NCI-H2081 (cell line): ENCODE measurements around the gene SEMA4D.
A peak's percentile ranks its signal among the peaks of the same experiment; 100 is the strongest.
"Not testable (repeated sequence)": the region's sequence is repeated elsewhere in the genome, so short reads cannot be mapped to it uniquely, and the experiment has no call there.

Source experiments
- DNase-seq, 2 experiments: peaks; one replicate each; lab custom pipeline; 2025; lab: John Stamatoyannopoulos, UW

SEMA4D gene

GRCh38 chr9:89352874-89353649 lies 144.9 kb downstream of the SEMA4D start:
- DNase-seq: no peak

- no peak for DNase-seq
Measured at GRCh38 chr9:89352451-89352850, 145.5 kb downstream of the SEMA4D start.

DNA sequence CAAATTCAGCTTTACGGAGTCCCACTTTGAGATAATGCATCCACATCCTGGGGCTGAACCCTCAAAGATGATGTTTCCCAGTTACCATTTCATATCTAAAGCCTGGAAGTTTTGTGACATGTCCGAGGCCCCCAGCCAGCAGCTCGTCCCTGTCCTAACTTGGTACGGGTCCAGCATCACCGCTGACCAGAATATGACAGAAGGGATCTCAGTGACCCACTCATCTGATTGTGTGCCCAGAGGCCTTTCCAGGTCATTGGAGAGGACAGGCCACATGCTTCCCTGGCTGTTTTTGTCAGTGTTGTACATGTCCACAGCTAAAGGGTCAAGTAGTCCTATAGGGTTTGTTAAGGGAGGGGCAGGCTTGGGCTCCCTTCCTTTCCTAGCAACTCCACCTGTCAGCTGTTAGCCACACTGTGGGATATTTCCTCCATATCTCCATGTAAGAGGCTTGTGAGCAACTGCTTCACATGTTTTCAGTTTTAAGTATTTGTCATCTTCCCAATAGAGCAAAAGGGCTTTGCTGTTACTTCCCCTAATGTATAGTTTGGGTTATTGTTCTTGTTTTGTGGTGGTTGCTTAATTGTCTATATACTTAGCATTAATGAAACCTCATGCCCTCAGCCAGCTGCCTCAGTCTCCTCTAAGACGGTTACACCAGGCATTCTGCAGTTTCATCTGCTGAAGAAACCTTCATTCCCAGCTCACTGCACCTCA lies 146.2 kb downstream of the SEMA4D start:
- DNase-seq: no peak

GRCh38 chr9:89350988-89351557 lies 146.8 kb downstream of the SEMA4D start:
- DNase-seq: no peak

DNA sequence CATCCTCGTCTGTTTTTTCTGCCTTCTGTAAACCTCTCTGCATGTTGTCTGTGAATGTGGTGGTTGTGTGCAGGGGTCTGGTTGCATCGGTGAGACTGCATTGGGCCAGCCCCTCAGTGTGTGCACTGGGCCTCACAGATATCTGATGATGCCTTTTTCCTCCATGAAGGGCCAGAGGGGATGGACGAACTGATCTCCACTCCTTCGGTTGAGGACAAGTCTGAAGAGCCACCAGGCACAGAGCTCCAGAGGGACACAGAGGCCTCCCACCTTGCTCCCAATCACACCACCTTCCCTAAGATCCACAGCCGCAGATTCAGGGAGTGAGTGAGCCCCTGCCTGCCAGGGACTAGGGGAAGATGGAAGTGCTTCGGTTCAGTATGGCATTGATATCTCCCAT lies 148.3 kb downstream of the SEMA4D start:
- no peak for DNase-seq

- no peak for DNase-seq
Measured at GRCh38 chr9:89347651-89348050, 150.3 kb downstream of the SEMA4D start.

DNA sequence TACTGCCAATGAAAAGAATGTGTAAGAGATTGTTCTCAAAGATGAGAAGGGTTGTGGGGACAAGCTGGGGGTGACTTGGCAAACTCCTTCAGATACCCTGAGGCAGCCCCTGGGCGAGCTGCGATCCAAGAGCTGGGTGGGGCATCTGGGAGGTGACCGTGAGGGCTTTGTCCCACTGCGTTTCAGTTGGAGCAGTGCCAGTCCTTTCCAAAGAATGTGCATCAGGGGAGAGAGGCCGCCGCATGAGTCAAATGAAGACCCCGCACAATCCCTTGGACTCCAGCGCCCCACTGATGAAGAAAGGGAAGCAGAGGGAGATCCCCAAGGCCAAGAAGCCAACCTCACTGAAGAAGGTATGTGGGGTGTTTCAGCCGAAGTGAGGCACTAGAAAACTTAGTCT lies 151.2 kb downstream of the SEMA4D start:
- DNase-seq: no peak

GRCh38 chr9:89345476-89345875 lies 152.4 kb downstream of the SEMA4D start:
- DNase-seq: no peak

DNA sequence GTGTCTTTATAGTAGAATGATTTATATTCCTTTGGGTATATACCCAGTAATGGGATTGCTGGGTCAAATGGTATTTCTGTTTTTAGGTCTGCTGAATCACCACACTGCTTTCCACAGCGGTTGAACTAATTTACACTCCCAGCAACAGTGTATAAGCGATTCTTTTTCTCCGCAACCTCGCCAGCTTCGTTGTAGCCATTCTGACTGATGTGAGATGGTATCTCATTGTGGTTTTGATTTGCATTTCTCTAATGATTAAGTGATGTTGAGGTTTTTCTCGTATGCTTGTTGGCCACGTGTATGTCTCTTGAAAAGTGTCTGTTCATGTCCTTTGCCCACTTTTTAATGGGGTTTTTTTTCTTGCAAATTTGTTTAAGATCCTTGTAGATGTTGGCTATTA lies 154.1 kb downstream of the SEMA4D start:
- not testable (repeated sequence) for DNase-seq

DNA sequence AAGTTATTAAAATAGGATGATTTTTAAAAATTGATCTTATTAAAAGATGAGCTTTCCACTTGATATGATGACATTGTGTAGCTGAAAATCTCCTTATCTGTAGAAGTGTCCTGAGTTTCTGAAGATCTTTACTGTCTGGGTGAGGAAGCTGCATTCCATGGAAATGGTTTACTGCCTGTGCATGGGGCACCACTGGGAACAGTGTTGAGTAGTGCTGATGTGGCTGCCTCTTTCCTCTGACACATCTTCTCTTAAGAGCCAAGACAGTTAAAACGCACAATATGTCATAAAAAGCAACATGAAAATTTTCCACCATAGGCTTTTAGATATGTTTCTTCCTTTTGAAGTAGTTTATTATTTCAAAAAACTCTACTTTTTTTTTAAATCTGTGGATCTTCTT lies 155.0 kb downstream of the SEMA4D start:
- no peak for DNase-seq

DNA sequence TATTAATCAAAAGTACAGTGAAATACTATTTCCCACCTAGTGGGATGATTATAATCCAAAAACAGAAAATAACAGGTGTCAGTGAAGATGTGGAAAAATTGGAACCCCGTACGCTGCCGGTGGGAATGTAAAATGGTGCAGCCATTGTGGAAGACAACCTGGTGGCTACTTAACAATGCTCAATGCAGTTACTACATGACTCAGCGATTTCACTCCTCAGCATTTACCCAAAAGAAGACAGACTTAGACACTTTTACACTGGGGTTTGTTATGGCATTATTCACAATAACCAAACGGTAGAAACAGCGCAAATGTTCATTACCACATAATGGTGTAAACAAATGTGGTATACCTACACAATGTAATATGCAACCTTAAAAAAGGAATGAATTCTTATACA lies 155.7 kb downstream of the SEMA4D start:
- DNase-seq: no peak

GRCh38 chr9:89340332-89340731 lies 157.6 kb downstream of the SEMA4D start:
- no peak for DNase-seq

DNA sequence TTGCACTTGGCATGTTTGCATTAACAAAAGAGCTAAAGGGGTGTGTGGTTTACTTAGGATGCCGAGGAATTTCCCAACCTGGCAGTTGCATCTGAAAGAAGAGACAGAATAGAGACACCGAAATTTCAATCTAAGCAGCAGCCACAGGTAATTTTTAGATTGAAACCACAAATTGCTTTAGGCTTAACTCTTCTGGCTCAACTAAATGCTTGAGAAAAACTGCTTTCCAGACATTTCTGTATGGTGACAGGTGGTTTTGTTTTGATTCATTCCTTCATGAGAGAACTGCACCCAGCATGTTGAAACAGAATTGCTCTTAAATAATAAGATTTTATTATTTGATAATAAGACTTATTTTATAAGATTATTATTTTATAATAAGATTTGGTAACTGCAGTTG lies 158.1 kb downstream of the SEMA4D start:
- no peak for DNase-seq

DNA sequence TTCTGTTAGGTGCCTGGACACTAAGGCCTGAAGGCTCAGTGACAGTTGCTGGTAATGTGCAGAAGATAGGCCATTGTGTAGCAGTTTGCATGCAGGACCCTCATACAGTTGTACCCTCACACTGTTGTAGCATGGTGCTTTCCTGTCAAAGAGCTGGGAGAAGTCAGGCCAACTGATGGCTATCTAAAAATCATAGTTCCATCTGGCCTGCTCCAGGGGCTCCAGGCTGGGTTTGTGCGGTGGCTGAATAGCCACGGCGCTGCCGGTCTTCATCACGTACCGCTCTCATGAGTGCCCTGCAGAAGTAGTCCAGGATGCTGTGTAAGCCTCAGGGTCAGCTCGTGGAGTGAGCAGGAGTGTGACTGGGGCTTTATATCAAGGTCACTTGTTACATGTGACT lies 167.4 kb downstream of the SEMA4D start:
- no peak for DNase-seq

DNA sequence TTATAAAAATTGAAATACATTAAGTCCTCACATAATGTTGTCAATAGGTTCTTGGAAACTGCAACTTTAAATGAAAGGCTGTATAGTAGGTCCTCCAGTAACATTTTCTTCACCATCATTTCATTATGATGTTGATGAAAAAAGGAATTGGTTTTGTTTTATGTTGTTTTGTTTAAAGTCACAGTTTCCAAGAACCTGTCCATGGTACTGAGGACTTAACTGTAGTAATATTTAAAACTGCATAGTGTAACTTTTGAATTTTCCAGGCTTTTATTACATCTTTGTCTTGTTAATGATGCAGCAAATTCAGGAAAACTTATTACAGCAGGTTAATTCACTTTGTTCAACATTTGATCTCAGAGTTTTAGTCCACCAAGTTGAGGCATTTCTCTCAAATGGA lies 168.0 kb downstream of the SEMA4D start:
- DNase-seq: no peak

GRCh38 chr9:89328064-89328463 lies 169.8 kb downstream of the SEMA4D start:
- no peak for DNase-seq

DNA sequence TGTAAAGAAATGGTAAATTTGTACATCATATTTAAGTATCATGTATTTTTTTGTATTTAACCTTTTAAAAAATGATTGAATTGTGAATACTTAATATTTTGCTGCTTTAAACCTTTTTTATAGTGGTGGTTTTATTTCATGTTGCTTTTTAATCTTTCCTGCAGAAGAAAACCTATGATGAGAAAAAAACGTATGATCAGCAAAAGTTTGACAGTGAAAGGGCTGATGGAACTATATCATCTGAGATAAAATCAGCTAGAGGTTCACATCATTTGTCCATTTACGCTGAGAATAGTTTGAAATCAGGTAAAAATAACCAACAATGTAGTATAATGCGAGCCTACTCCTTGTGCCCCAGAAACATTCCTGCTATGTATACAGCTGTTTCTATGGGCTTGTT lies 172.2 kb downstream of the SEMA4D start:
- no peak for DNase-seq

- DNase-seq: no peak
Measured at GRCh38 chr9:89323390-89323789, 174.5 kb downstream of the SEMA4D start.

- DNase-seq: peak in 1 of 2 experiments; percentile 19
Measured at GRCh38 chr9:89319015-89319905, 178.7 kb downstream of the SEMA4D start.

GRCh38 chr9:89318123-89319014 lies 179.5 kb downstream of the SEMA4D start, which contains the start of gene SECISBP2:
SECISBP2 (plus strand) TSS chr9:89318500; CDS start chr9:89318577, 77 bp downstream.
- DNase-seq: peak; percentile 96 to 98

- no peak for DNase-seq
Measured at GRCh38 chr9:89317282-89317681, 180.6 kb downstream of the SEMA4D start.
